T-helper 9 cell (primary cell): Measurements from ENCODE around the gene APOH.

Source experiments
- DNase-seq: peaks from one replicate; pipeline ENCODE4 v3.0.0-alpha.2; 2020

APOH gene

DNA sequence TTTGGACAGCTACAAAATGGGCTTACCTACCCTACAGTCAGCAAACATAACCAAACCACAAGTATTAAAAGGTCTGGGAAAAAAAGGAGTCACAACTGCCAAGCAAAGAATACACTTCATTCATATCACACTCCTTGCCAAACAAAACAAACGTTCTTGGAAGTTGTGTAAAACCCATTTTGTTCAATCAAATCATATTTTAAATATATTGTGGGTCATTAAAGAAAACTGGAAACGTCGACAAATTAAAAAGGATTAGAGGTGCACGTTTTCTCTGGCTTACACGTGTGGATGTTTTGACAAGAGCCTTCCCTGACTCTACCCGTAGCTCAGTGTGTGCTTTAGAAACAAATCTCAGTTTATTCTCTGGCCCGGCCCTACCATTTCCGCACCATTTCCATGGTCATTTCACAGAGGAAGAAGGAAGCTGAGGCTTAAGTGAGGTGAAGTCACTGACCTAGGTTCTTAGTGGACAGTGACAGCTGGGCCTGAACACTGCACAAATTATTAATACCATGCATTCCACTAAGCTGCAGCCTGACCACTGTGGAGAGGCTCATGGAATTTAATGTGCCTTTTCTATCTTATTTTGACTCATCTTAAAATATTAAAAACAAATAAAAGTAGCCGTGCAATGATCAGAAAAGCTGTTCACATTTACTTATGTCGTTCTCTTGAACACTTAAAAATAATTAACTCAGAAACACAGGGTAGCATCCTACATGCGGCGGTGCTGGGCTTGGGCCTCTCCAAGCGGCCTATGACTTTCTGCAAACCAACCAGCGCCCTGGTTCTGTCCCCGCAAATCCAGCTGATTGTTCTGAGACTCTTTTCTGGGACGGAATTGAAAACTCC, 38.2 kb downstream of the APOH start:
- no peak for DNase-seq

DNA sequence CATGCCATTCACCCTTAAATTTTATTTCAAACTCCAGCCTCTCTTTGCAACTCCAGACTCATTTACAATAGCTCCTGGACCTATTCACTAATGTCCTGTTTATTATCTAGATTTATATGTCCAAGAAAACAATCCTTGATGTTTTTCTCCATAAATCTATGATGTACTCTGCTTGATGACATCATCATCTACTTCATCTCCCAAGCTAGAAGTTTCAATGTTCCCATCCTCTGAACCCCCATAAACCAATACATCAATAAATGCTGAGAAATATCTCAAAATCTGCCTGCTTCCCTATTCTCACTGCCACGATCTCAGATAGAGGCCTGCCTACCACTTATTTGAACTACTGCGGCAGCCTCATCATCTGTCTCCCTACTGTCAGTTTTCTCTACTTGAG, 41.5 kb downstream of the APOH start:
- DNase-seq, result no peak

DNA sequence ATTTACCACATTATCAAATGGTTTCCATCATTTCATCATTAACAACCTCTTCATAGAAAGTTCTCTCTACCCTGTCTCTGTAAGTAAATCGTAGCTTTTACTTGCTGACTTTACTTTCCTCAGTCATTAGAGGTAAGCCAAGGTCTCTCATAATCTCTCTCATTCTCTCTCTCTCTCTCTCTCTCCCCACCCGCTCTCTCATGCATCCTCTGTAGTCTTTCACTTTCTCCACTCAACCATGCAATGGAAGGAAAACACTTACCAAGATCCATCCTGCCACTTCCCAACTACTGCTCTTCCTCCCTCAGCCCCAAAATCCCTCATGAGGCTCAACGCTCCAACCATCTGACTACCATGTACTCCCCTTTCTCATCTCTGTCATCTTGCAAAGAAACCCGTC, 43.4 kb downstream of the APOH start:
- DNase-seq, result no peak

DNA sequence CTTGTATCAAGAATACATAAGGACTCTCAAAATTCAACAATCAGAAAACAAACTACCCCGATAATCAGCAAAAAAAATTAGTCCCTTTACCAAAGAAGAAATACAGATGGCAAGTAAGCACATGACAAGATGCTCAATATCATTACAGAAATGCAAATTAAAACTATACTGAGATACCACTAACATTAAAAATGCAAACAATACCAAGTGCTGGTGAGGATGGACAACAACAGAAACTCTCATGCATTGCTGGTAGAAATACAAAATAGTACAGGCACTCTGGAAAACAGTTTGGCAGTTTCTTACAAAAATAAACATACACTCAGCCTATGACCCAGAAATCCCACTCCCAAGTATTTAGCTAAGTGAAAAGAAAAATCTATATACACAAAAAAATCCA, 44.8 kb downstream of the APOH start:
- no peak for DNase-seq

DNA sequence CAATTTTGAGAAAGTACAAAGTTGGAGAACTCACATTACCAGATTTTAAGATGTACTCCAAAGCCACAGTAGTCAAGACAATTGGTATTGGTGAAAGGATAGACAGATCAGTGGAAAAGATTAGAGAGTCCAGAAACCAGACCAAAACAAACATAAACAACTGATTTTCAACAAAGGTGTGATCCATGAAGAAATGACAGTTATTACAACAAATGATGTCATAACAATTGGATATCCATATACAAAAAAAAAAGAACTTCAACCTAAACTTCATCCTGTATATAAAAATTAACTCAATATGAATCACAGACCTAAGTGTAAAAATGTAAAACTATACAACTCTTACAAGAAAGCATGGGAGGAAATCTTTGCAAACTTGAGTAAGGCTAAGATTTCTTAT, 45.7 kb downstream of the APOH start:
- no peak for DNase-seq

DNA sequence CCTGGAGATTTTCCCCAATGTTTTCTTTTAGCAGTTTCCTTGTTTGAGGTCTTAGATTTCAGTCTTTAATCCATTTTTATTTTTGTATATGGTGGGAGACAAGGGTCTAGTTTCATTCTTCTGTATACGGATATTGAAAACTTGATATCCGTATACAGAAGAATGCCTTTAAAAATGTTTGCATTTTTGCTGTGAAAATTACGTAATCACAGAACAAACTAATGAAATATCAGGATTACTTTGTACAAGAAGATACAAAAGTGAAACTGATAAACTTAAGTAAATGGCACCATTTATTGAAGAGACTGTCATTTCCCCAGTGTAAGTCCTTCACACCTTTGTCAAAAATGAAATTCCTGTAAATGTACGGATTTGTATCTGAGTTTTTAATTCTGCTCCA, 50.6 kb downstream of the APOH start:
- DNase-seq, result no peak

DNA sequence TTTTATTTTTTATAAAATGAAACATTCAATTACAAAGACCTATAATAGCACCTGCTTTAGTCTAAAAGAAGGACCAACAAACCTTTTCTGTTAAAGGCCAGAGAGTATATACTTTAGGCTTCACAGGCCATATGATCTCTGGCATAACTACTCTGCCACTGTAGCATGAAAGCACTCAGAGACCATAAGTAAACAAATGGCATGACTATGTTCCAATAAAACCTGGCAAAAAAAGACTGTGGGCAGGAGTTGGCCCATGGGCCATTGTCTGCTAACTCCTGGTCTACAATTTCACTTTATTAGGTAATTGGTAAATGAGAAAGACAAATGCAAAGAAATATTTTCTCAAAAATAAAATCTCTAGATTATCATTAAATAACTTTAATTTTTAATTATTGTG, 52.2 kb downstream of the APOH start:
- no peak for DNase-seq

DNA sequence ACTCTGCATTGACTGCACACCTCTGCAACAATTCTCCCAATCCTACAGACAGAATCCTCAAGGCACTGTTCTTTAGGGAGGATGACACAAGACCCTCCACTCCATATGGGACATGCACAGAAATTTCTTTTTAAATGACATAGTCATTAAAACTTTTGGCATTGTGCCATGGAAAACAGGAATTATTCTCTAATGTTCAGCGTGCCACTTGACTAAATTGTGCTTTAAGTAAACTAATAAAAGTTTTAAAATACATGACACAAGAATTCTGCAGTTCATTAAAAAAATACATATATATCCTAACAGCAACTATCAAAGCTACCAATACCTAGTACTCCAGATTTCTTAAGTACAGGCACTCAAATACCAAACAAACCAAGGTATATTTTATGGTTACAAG, 53.3 kb downstream of the APOH start:
- DNase-seq, result no peak

DNA sequence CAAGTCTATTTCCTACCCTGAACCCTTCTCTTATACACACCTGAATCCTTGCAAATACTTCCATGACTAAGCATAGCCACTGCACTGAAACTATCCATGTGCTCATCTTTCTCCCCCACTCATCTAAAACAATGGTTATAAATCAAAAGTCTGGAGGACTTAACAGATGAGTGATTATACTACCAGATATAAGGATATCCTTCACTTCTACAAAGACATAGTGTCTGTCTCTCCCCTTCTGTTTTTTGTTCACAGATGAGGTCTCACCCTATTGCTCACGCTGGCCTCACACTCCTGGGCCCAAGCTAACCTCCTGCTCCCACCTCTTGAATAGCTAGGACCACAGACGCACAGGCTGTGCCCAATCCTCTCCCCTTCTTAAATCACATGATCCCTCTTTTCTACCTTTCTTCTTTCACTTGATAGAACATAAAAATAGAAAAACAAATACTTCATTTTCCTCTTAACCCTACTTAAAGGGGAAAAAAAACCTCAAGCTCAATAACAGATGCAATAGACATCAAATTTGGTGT, 56.5 kb downstream of the APOH start:
- DNase-seq, result no peak

DNA sequence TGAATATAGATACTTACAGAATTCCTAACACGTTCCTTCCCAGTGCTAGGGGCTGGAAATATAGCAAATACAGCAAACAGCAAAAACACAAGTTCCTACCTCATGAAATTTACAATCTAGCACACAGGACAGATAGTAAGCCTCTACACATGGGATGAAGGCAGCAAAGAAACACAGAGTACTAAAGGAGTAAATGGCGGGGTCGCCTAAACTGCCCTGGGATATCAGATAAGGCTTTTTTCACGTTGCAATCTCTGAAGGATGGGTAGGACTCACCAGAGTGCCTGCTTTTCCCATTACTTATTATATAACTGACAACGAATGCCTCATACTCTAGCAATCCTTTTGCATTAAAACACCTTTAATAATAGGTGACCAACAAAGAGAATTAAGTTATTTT, 57.1 kb downstream of the APOH start:
- DNase-seq, result no peak

DNA sequence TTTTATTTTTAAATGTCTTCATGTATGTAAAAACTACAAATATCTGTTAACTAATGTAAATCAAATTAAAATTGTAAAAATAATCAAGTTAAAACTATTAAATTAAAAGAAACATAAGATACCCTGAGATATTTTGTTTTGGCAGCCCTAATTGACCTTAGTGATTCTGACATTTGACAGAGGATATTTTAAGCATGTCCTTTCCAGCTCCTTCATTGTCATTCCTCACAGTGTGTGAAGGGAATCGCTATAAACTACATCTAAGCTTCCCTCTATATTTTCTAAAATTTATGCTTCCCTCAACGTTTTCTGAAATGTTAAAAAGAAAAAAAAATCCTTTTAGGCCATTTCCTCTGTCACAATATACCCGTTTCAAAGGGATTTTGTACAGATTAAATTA, 57.5 kb downstream of the APOH start:
- no peak for DNase-seq

DNA sequence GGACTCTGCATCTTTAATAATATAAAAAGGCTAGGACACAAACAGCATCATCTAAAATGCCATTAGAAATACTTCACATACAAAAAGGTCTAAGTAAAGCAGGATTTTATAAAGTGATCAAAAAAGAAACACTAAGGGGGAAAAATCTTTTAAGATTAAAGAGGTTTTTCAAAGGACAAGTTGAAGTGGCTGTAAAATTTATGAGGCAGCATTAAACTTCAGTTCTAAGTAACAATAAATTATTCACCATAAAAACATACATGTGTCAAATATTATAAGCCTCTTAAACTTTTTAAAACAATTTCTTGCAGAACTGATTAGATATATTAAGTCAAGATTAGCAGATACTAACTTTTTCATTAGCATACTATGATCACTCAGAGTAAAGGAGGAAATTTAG, 58.0 kb downstream of the APOH start:
- no peak for DNase-seq

DNA sequence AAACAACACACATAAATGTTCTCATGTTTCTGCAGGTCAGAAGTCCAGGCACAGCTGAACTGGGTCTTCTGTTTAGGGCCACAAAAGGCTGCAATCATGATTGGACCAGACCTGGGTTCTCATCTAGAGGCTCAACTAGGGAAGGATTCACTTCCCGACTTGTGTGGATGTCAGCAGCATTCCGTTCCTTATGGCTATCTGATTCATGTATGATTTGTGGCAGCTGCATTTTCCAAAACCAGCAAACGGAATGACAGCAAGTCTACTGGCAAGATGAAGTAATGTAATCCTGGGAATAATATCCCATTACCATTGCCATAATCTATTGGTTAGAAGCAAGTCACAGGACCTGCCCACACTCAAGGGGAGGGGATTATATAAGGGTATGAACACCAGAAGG, 59.4 kb downstream of the APOH start:
- DNase-seq, result no peak

DNA sequence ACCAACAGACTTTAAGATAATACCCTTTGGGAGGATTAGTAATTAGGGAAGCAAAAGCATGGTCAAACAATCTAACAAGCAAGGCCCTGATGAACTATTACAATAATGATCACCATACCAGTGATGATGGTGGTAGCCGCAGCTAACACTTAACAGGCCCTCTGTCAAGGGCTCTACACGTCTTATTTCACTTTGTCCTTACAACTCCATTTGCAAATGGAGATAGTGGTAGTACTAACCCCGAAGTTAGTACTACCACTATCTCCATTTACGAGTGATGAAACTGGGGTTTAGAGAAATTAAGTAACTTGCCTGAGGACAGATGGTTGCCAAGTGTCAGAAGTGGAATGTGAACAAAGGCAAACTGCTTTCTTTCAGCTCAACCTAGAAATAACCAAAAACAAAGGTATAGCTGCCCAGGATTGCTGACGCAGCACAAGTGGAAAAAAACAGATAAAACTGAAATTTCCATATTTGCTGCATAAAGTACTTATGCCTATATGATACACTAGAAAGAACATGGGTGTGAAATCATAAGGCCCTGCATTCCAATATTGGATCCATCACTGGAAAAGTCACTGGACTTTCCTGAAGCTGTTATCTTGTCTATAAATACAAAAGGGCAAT, 61.9 kb downstream of the APOH start:
- no peak for DNase-seq

DNA sequence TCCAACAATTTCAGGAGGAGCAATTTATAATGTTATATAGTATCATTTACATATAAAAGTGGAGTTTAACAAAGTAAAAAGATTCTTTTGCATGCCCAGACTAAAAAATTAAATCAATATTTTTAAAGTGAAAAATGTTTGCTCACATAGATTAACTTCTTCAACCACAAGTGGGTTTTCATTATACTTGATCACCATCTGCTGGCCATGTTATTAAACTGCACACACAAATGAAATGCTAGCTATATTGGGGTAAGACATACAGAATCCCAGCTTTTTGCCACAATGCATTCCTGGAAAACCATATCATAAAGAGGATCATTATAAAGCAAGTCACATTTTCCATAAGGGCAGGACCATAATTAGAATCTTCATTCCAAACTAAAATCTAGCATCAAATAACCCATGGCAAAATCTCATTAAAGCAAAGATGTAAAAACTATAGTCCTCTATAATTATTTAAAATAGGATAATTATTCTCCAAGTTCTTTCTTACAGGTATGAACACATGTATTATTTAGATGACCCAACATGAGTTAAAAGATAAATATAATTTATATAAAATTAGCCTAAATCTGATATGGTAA, 63.6 kb downstream of the APOH start:
- DNase-seq, result no peak
